Measurements from ENCODE around the gene HLCS. TPM values are rescaled to one million over a fixed set of nuclear protein-coding genes. Genes with fewer than 3 reads are reported as not detected.

HLCS gene
- total and polyA plus RNA-seq, 10 of the 15 experiments (the other 5 are each of a cell fraction or from before 2014, with no cell fraction given): 1.5 to 12.7 (median 9.6) TPM

DNA sequence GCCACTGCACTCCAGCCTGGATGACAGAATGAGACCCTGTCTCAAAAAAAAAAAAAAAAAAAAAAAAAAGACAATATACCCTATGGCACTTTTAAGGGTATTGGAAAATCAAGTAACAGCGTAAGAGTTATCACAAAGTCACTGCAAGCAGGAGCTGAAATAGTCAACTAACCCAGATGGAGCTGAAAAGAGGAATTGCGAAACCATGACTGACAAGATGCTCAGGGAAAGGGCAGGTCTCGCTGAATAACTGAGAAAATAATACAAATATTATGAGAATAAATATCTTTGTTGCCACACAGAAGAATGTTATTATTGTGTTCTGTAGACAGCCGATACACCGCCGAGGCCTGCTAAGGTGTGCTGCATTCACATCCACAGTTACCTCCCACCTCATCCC lies 17.8 kb downstream of the HLCS start:
- no peaks in the 10 kb centered on the region for H3K9me3 ChIP-seq (replicated peaks; ENCODE audit: control insufficient read depth, insufficient read depth, low read length)
- ChIA-PET SMC1A (ENCODE audit: uncharacterized antibody, unreplicated experiment) (interaction anchor here (1.3 kb wide), 1 partner anchor 17 kb away, joined by 4 read pairs; the partner anchor contains the start of gene HLCS), POLR2A (interaction anchor here (0.6 to 1.4 kb wide), 2 partner anchors 15 to 443 kb away, joined by 3 to 4 read pairs; no protein-coding TSS in a partner anchor), RAD21 (ENCODE audit: unreplicated experiment) (interaction anchor here (0.7 to 1.2 kb wide), 2 partner anchors 17 to 62 kb away, joined by 3 to 4 read pairs; partner anchors contain the start of gene HLCS), CTCF (interaction anchor here (0.6 to 1.7 kb wide), 5 partner anchors 10 to 318 kb away, joined by 3 to 6 read pairs (median 3); no protein-coding TSS in a partner anchor)
- H3K4me2 ChIP-seq (ENCODE audit: control insufficient read depth, insufficient read depth): no peak overlapping the region
- TF ChIP-seq SPI1 (IDR thresholded peaks at IDR 0.05; ENCODE audit: borderline replicate concordance, insufficient read depth, low read depth, low read length): peak; percentile 57; the same call in 1 of the 2 replicates
- TF ChIP-seq, protein P1, sequence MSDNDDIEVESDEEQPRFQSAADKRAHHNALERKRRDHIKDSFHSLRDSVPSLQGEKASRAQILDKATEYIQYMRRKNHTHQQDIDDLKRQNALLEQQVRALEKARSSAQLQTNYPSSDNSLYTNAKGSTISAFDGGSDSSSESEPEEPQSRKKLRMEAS (IDR thresholded peaks at IDR 0.05; ENCODE audit: low read depth, low read length): no peak
- in situ Hi-C loops (cut with MboI) (no loop called here), intact Hi-C loops (cut with micrococcal nuclease; ENCODE audit: unreplicated experiment) (no loop called here)
- 97% methylated on average over 6 of the region's 6 CpGs for WGBS (ENCODE audit: insufficient coverage, insufficient replicate concordance, low lambda C conversion rate, missing lambda C conversion rate)
- H3K36me3 ChIP-seq (ENCODE audit: control insufficient read depth in 2 of 2, insufficient read depth in 2 of 2, low read length in 1 of 2): peaks cover 0 to 3% of the 10 kb centered on the region in 2 experiments; a peak in 1 of 4 replicates
- FAIRE-seq: no peak
- no peak overlapping the region for H3K9ac ChIP-seq (ENCODE audit: control insufficient read depth, insufficient read depth, low read length)
- no TSS peak for BruUV-seq (replicated peaks)
- no peaks in the 10 kb centered on the region for H3K4me1 ChIP-seq (ENCODE audit: control insufficient read depth, insufficient read depth, low read length)
- H3K27ac ChIP-seq (ENCODE audit: control insufficient read depth, insufficient read depth): no peak overlapping the region
- H2AFZ ChIP-seq (ENCODE audit: control insufficient read depth, low read depth, low read length): no peak overlapping the region
- DNase-seq (ENCODE audit: low read depth, low spot score): no peak
- ATAC-seq: no peak
- H3K27me3 ChIP-seq (replicated peaks in 1 of 2; ENCODE audit: control insufficient read depth in 2 of 2, insufficient read depth in 2 of 2, low read length in 1 of 2): no peaks in the 10 kb centered on the region
- no peaks in the 10 kb centered on the region for H3K79me2 ChIP-seq (ENCODE audit: control insufficient read depth, insufficient read depth, low read length)
- no peak overlapping the region for H3K4me3 ChIP-seq
- H4K20me1 ChIP-seq (ENCODE audit: control insufficient read depth, insufficient read depth): no peaks in the 10 kb centered on the region

DNA sequence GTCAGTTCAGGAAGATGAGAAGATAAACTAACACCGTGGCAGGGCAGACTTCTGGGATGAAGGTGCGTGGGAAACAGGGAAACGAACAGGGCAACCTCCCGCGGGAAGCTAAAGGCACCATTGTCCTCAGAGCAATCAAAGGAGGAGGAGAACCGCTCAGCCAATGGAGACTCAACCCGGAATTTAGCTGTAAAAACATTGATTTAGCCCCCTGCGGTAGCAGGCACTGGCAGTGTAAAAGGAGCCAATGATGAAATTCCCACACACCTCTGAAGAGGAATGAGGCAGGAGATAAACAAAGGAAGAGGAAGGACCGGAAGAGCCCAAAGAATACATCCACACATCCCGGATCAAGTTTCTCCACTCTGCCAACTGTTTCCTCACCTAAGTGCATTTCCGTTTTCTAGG lies 19.5 kb downstream of the HLCS start:
- no peak for FAIRE-seq
- TF ChIP-seq, protein P2, sequence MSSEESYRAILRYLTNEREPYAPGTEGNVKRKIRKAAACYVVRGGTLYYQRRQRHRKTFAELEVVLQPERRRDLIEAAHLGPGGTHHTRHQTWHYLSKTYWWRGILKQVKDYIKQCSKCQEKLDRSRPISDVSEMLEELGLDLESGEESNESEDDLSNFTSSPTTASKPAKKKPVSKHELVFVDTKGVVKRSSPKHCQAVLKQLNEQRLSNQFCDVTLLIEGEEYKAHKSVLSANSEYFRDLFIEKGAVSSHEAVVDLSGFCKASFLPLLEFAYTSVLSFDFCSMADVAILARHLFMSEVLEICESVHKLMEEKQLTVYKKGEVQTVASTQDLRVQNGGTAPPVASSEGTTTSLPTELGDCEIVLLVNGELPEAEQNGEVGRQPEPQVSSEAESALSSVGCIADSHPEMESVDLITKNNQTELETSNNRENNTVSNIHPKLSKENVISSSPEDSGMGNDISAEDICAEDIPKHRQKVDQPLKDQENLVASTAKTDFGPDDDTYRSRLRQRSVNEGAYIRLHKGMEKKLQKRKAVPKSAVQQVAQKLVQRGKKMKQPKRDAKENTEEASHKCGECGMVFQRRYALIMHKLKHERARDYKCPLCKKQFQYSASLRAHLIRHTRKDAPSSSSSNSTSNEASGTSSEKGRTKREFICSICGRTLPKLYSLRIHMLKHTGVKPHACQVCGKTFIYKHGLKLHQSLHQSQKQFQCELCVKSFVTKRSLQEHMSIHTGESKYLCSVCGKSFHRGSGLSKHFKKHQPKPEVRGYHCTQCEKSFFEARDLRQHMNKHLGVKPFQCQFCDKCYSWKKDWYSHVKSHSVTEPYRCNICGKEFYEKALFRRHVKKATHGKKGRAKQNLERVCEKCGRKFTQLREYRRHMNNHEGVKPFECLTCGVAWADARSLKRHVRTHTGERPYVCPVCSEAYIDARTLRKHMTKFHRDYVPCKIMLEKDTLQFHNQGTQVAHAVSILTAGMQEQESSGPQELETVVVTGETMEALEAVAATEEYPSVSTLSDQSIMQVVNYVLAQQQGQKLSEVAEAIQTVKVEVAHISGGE (CRISPR knock-in tag; IDR thresholded peaks at IDR 0.05): no peak
- TF ChIP-seq, protein P3, sequence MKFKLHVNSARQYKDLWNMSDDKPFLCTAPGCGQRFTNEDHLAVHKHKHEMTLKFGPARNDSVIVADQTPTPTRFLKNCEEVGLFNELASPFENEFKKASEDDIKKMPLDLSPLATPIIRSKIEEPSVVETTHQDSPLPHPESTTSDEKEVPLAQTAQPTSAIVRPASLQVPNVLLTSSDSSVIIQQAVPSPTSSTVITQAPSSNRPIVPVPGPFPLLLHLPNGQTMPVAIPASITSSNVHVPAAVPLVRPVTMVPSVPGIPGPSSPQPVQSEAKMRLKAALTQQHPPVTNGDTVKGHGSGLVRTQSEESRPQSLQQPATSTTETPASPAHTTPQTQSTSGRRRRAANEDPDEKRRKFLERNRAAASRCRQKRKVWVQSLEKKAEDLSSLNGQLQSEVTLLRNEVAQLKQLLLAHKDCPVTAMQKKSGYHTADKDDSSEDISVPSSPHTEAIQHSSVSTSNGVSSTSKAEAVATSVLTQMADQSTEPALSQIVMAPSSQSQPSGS (IDR thresholded peaks at IDR 0.05; ENCODE audit: low read length): no peak
- TF ChIP-seq FOXM1 (IDR thresholded peaks at IDR 0.05; ENCODE audit: low read depth, low read length) (no peak), CHD2 (IDR thresholded peaks at IDR 0.05; ENCODE audit: borderline replicate concordance, low read depth, low read length) (no peak), TCF7 (IDR thresholded peaks at IDR 0.05; ENCODE audit: borderline replicate concordance) (no peak), POU2F2 (IDR thresholded peaks at IDR 0.05; ENCODE audit: borderline replicate concordance, low read depth, low read length) (no peak), RAD51 (IDR thresholded peaks at IDR 0.05) (no peak), POLR2AphosphoS2 (IDR thresholded peaks at IDR 0.05; ENCODE audit: low read depth, low read length) (no peak), MXI1 (IDR thresholded peaks at IDR 0.05; ENCODE audit: low read depth, low read length) (no peak), EED (IDR thresholded peaks at IDR 0.05; ENCODE audit: low read depth) (no peak), PAX8 (IDR thresholded peaks at IDR 0.05) (no peak)

More for the DNA sequence above, 19.5 kb downstream of the HLCS start:
- Histone ChIP-seq H3K27ac (ENCODE audit: control insufficient read depth, insufficient read depth) (no peak overlapping the region), H3K27me3 (replicated peaks in 1 of 2; ENCODE audit: control insufficient read depth in 2 of 2, insufficient read depth in 2 of 2, low read length in 1 of 2) (no peaks in the 10 kb centered on the region), H3K79me2 (ENCODE audit: control insufficient read depth, insufficient read depth, low read length) (no peaks in the 10 kb centered on the region), H3K4me1 (ENCODE audit: control insufficient read depth, insufficient read depth, low read length) (no peaks in the 10 kb centered on the region), H4K20me1 (ENCODE audit: control insufficient read depth, insufficient read depth) (no peaks in the 10 kb centered on the region), H3K9ac (ENCODE audit: control insufficient read depth, insufficient read depth, low read length) (no peak overlapping the region), H2AFZ (ENCODE audit: control insufficient read depth, low read depth, low read length) (no peak overlapping the region), H3K36me3 (ENCODE audit: control insufficient read depth in 2 of 2, insufficient read depth in 2 of 2, low read length in 1 of 2) (peaks cover 0 to 3% of the 10 kb centered on the region in 2 experiments; a peak in 1 of 4 replicates), H3K4me2 (ENCODE audit: control insufficient read depth, insufficient read depth) (no peak overlapping the region), H3K9me3 (replicated peaks; ENCODE audit: control insufficient read depth, insufficient read depth, low read length) (no peaks in the 10 kb centered on the region), H3K4me3 (no peak overlapping the region)
- intact Hi-C loops (cut with micrococcal nuclease; ENCODE audit: unreplicated experiment) (no loop called here), in situ Hi-C loops (cut with MboI) (no loop called here)
- SMC1A ChIA-PET (ENCODE audit: uncharacterized antibody, unreplicated experiment): interaction anchor here (0.8 to 1.4 kb wide), 2 partner anchors 11 to 18 kb away, joined by 4 to 7 read pairs; no protein-coding TSS in a partner anchor
- 93% methylated on average over 11 of the region's 11 CpGs for WGBS (ENCODE audit: insufficient coverage, insufficient replicate concordance, low lambda C conversion rate, missing lambda C conversion rate)
- POLR2A ChIA-PET: no interaction called here
- no TSS peak for BruUV-seq (replicated peaks)
- RAD21 ChIA-PET (ENCODE audit: unreplicated experiment): no interaction called here
- DNase-seq (ENCODE audit: low read depth, low spot score) (no peak), ATAC-seq (no peak)
- CTCF ChIA-PET: interaction anchor here (0.7 kb wide), 1 partner anchor 520 kb away, joined by 3 read pairs; no protein-coding TSS in a partner anchor

All from GM12878 (cell line).